GM12873 (cell line): ENCODE results near the gene ZCCHC14.

Source experiments
- CTCF ChIP-seq: IDR thresholded peaks from 2 replicates; pipeline ENCODE4 v1.5.1; 2012; ENCODE audit warnings: low read depth, mild to moderate bottlenecking, moderate library complexity, low read length, control low read depth; ENCODE audit not compliant: insufficient read depth; ENCODE audit errors: missing control alignments

The ZCCHC14 gene

GRCh38 chr16:87515475-87516330, 22.9 kb upstream of the ZCCHC14 start:
- no peak for TF ChIP-seq CTCF

DNA sequence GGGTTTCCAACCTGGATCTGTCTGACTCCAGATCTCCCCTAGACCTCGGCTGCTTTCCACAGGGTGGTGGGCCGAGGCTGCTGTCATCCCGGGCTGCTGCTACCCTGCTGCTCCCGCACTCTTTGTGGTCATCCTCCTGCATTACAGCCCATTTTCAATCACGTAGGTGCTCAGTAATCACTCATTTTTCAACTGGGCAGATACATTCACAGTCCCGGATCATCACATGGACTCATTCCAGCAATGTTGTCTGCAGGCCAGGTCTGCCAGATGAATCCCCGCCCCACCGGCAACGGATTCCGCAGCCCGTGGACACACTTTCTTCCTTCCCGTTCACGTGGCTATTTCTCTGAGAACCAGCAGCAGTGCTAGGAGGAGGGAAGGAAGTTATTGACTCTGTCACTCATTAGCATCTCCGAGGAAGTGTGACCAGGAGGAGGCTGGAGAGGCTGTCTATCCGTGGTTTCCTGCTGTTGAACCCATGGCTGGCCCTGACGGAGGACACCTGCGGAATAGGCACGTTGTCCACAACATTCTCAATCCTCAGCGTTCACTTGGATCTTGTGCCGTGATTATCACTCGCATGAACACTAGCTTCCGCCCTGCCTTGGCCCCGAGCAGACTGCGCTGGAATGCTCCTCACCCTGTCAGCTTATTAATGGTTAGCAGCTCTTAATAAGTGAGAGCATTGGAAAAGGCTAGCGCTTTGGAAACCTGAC, 14.7 kb upstream of the ZCCHC14 start:
- TF ChIP-seq CTCF: no peak

GRCh38 chr16:87506423-87507350, 13.9 kb upstream of the ZCCHC14 start:
- TF ChIP-seq CTCF: no peak

DNA sequence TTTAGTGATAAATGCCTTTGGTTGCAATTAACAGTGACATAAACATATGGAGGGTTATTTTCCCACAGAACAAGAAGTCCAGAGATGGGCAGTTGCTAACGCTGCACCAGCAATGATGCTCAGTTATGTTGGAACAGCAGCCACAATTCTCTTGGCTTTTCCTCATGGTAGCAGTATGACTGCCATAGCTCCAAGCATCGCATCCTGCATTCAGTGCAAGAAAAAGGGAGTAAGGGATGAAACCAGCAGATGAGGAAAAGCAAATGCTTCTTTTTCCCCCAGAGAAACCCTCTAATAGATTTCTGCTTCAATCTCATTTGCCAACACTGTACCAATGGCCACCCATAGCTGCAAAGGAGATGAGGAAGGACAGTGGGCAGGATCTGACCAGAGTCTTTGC, 13.0 kb upstream of the ZCCHC14 start:
- no peak for TF ChIP-seq CTCF

- TF ChIP-seq CTCF: no peak
Observed at GRCh38 chr16:87502308-87502969, 9.6 kb upstream of the ZCCHC14 start.

GRCh38 chr16:87501117-87501516, 8.3 kb upstream of the ZCCHC14 start:
- TF ChIP-seq CTCF: no peak
